DND-41 (cell line): ENCODE results near the gene PAGR1.

ENCODE experiments used
- EZH2 ChIP-seq: IDR thresholded peaks from 3 replicates; pipeline ENCODE4 v1.6.1; 2012; ENCODE audit warnings: borderline replicate concordance, low read depth, mild to moderate bottlenecking, moderate library complexity, low read length, inconsistent platforms; ENCODE audit not compliant: severe bottlenecking
- TF ChIP-seq, protein P1 (sequence below): IDR thresholded peaks from 2 replicates; pipeline ENCODE4 v1.5.1; 2012; ENCODE audit warnings: borderline replicate concordance, low read length, moderate library complexity, mild to moderate bottlenecking; ENCODE audit not compliant: poor library complexity, severe bottlenecking; ENCODE audit errors: extremely low read depth

DNA sequence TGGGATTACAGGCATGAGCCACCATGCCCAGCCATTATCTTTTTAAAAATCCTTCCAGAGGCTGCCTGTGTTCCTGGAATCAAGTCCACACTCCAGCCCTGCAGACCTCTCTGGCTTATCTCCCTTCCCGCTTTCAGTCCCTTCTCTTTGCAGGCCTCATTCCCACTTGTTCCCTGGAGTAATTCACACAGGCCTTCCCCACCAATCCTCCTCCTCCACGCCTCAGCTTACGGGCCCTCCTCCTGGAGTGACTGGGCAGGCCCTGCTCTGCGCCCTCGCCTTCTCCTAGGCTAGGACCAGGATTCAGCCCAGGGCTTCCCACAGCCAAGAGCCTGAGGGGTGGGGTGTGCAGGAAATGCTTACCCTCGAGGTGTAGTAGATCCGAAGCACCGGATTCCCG lies 44.3 kb downstream of the PAGR1 start:
- TF ChIP-seq, protein P1, sequence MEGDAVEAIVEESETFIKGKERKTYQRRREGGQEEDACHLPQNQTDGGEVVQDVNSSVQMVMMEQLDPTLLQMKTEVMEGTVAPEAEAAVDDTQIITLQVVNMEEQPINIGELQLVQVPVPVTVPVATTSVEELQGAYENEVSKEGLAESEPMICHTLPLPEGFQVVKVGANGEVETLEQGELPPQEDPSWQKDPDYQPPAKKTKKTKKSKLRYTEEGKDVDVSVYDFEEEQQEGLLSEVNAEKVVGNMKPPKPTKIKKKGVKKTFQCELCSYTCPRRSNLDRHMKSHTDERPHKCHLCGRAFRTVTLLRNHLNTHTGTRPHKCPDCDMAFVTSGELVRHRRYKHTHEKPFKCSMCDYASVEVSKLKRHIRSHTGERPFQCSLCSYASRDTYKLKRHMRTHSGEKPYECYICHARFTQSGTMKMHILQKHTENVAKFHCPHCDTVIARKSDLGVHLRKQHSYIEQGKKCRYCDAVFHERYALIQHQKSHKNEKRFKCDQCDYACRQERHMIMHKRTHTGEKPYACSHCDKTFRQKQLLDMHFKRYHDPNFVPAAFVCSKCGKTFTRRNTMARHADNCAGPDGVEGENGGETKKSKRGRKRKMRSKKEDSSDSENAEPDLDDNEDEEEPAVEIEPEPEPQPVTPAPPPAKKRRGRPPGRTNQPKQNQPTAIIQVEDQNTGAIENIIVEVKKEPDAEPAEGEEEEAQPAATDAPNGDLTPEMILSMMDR, result no peak
- no peak for TF ChIP-seq EZH2
